Measurements from ENCODE around the gene TYW5. TPM values are rescaled to one million over a fixed set of nuclear protein-coding genes. Genes with fewer than 3 reads are reported as not detected.
A peak's percentile ranks its signal among the peaks of the same experiment; 100 is the strongest.

Gene TYW5
- 10.5 and 12.5 TPM in 2 replicates for total RNA-seq

GRCh38 chr2:199955339-199956061 is at the start of gene TYW5, which contains the start of gene MAIP1:
Gene TYW5 (minus strand): TSS chr2:199955491. CDS start chr2:199955470, 21 bp downstream.
Gene MAIP1 (plus strand): TSS chr2:199955582. CDS start chr2:199955799, 217 bp downstream.
- H3K4me1 Mint-ChIP-seq: peaks cover 49% of the 10 kb centered on the region
- no peaks in the 10 kb centered on the region for H3K9me3 Mint-ChIP-seq

GRCh38 chr2:200003444-200003843 is 48.2 kb upstream of the TYW5 start:
- POLR2A ChIA-PET: no interaction called here
- ATAC-seq (ENCODE audit: low read depth) (no peak), DNase-seq (no peak)
- H3K4me3 Mint-ChIP-seq: no peak overlapping the region
- peaks cover 1% of the 10 kb centered on the region for H3K27me3 Mint-ChIP-seq
- CTCF ChIA-PET: no interaction called here
- H3K36me3 Mint-ChIP-seq (ENCODE audit: low read depth): no peaks in the 10 kb centered on the region
- no peak for TF ChIP-seq CTCF (IDR thresholded peaks at IDR 0.05)
- H3K4me1 Mint-ChIP-seq: no peaks in the 10 kb centered on the region
- intact Hi-C loops (cut with micrococcal nuclease): no loop called here
- peaks cover 9% of the 10 kb centered on the region for H3K9me3 Mint-ChIP-seq
- H3K27ac Mint-ChIP-seq: no peak overlapping the region

More at GRCh38 chr2:199955339-199956061, at the start of gene TYW5, which contains the start of gene MAIP1:
- Mint-ChIP-seq H3K36me3 (ENCODE audit: low read depth) (peaks cover 44% of the 10 kb centered on the region), H3K4me3 (peak within 1 kb of the TSS; percentile 99), H3K27ac (peak within 1 kb of the TSS; percentile 91), H3K27me3 (no peaks in the 10 kb centered on the region)
- intact Hi-C loops (cut with micrococcal nuclease): loop anchor here (1.0 to 10.0 kb wide), 7 partner anchors 44 to 1496 kb away; partner anchors contain the start of genes BZW1, C2orf69, FTCDNL1 and HYCC2
- no peak for TF ChIP-seq CTCF (IDR thresholded peaks at IDR 0.05)
- ATAC-seq (ENCODE audit: low read depth) (peak; percentile 87), DNase-seq (peak; percentile 75)
- CTCF ChIA-PET: no interaction called here
- POLR2A ChIA-PET: interaction anchor here (1.5 kb wide), 1 partner anchor 554 kb away, joined by 6 read pairs; the partner anchor contains the start of gene KCTD18

GRCh38 chr2:200000444-200001163 is 45.3 kb upstream of the TYW5 start:
- no peak for TF ChIP-seq CTCF (IDR thresholded peaks at IDR 0.05)
- Mint-ChIP-seq H3K4me1 (no peaks in the 10 kb centered on the region), H3K27ac (no peak overlapping the region), H3K4me3 (no peak overlapping the region), H3K36me3 (ENCODE audit: low read depth) (no peaks in the 10 kb centered on the region), H3K9me3 (peaks cover 5% of the 10 kb centered on the region), H3K27me3 (peaks cover 1% of the 10 kb centered on the region)
- no peak for ATAC-seq (ENCODE audit: low read depth)
- intact Hi-C loops (cut with micrococcal nuclease): no loop called here
- ChIA-PET POLR2A (no interaction called here), CTCF (no interaction called here)
- DNase-seq: no peak

- Mint-ChIP-seq H3K4me3 (no peak overlapping the region), H3K4me1 (no peaks in the 10 kb centered on the region), H3K27me3 (peaks cover 1% of the 10 kb centered on the region), H3K36me3 (ENCODE audit: low read depth) (no peaks in the 10 kb centered on the region), H3K27ac (no peak overlapping the region), H3K9me3 (no peaks in the 10 kb centered on the region)
- TF ChIP-seq CTCF (IDR thresholded peaks at IDR 0.05): no peak
- CTCF ChIA-PET: no interaction called here
- ATAC-seq (ENCODE audit: low read depth) (no peak), DNase-seq (no peak)
- intact Hi-C loops (cut with micrococcal nuclease): no loop called here
- POLR2A ChIA-PET: no interaction called here
Observed at GRCh38 chr2:199999166-199999565, 43.9 kb upstream of the TYW5 start.

GRCh38 chr2:199997296-199997695 is 42.0 kb upstream of the TYW5 start:
- intact Hi-C loops (cut with micrococcal nuclease): no loop called here
- Mint-ChIP-seq H3K27ac (no peak overlapping the region), H3K27me3 (no peaks in the 10 kb centered on the region), H3K36me3 (ENCODE audit: low read depth) (no peaks in the 10 kb centered on the region), H3K4me1 (no peaks in the 10 kb centered on the region), H3K4me3 (no peak overlapping the region), H3K9me3 (no peaks in the 10 kb centered on the region)
- DNase-seq (no peak), ATAC-seq (ENCODE audit: low read depth) (no peak)
- ChIA-PET POLR2A (no interaction called here), CTCF (no interaction called here)
- no peak for TF ChIP-seq CTCF (IDR thresholded peaks at IDR 0.05)
